HG03175 (cell line): ENCODE data around the gene UBTD1.

Experiments used
- ATAC-seq: cut with Tn5 transposase; IDR thresholded peaks from one replicate; pipeline ENCODE4 v1.9.1; 2021; ENCODE audit warnings: mild to moderate bottlenecking, moderate library complexity; ENCODE audit not compliant: unreplicated experiment

Gene UBTD1

DNA sequence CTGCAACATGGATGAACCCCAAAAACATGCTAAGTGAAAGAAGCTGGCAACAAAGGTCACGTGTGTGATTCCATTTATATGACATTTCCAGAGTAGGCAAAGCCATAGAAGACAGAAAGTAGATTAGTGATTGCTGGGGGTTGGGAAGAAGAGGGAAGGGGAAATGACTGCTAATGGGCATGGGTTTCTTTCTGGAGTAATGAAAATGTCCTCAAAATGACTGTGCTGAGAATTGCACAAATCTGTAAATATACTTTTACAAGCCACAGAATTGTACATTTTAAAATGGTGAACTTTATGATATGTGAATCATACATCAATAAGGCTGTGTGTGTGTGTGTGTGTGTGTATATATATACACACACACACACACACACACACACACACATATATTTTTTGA lies 16.3 kb upstream of the UBTD1 start:
- no peak for ATAC-seq

DNA sequence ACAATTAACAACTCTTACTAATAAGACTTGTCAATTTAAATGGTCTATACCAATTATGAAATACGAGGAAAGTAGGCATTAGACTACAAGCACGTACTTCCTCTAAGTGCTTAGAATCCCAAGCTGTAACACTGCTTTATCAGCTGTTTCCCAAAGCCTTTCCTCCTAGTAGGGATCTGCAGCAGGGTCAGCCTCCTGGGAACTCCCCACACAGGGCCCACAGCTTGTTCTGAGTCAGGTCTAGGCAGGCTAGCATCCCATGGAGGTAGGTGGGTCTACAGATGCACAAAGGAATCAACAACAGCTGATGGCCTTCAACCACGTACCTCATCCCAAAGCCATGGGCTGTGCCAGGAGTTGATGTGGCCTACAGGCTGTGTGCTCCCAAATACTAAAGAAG lies 15.2 kb upstream of the UBTD1 start:
- ATAC-seq = no peak

- no peak for ATAC-seq
Measured at GRCh38 chr10:97483921-97484320, 14.8 kb upstream of the UBTD1 start.

GRCh38 chr10:97485647-97486281 lies 13.0 kb upstream of the UBTD1 start:
- no peak for ATAC-seq

DNA sequence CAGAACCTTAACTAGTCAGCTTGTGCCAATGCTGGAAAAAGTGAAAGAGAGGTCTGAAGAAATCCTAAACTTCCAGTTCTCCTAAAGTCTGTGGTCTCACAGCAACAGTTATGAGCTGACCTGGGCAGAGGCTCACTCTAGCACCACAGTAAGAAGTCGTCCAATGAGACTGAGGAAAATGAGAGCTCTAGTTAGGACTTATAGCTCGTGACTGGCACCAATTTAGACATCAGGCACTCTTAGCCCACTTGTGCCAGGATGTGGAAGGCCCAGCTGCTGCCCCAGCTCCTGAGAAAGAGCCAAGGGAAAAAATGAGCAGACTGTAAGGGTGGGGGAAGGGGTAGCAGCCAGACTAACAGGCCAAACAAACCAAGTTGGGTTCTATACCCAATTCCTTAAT lies 8.1 kb upstream of the UBTD1 start:
- ATAC-seq = no peak

- no peak for ATAC-seq
Measured at GRCh38 chr10:97494151-97494550, 4.6 kb upstream of the UBTD1 start.

DNA sequence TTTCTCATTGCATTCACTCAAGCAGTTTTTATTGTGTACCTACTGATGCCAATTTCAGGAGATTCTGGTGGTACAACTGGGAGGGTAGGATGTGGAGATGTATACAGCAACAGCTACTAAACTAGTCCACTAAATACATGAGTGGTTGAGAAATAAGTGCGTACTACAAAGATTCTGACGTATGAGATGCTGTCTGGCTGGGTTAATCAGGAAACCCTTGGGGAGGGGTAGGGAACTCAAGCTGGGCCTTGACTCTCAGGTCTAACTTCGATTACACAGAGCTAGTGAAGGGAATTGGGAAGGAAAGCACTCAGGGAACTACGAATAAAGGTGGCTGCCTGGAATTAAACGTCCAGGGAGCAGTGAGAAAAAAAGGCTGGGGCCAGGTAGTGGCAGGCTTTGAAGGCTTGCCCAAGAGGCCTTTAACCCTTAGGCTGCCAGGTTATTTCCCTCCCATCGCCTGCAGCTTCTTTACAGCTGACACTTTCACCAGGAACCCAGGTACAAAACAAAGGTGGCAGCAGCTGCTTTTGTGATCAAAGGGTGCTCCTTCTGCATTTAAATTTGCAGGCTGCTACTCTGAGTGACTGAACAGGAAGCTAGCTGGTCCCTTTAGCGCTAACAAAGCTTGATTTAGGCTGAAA lies 3.7 kb upstream of the UBTD1 start:
- ATAC-seq = no peak

- peak; percentile 26 for ATAC-seq
Measured at GRCh38 chr10:97497572-97498075, 1.1 kb upstream of the UBTD1 start.

DNA sequence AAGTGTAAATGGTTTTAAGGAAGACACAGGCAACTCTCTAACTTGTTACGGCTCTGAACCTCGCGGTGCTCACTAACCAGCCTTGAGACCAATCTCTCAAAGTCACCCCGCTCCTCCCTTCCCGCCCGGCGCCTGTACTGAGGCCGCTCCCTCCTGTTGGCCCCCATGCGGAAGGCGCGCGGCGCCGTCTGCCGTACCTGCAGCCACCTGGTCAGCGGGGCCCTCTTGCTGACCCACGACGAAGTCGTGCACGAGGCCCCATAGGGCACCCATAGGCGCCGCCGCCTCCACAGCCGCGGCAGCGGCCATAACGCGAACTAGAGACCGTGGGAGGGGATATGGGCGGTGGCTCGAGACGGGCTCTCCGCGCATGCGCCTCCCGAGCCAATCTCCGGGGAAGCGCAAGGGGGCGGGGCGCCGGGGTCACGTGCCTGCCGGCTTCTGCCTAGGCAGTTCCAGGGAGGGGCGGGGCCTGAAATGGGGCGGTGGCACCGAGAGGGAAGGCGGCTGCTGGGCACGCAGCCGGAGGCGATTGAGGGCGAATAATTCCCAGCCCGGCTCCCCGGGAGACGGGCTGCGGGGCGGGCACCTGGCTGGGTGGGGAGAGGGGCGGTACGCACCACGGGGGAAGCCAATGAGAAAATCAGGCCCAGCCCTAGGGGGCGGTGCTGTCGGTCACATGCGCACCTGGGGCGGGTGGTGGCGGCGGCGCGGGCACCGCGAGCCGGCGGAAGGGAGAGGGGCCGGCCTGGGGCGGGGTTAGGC lies 466 bp upstream of the UBTD1 start, which contains the start of gene MMS19:
TSS of gene MMS19 (minus strand) at position 347 of the 765 bp plus-strand sequence. CDS start at position 309, 38 bp downstream.
- peak; percentile 95 for ATAC-seq

GRCh38 chr10:97499561-97500296 lies 1.0 kb downstream of the UBTD1 start:
- ATAC-seq = no peak

DNA sequence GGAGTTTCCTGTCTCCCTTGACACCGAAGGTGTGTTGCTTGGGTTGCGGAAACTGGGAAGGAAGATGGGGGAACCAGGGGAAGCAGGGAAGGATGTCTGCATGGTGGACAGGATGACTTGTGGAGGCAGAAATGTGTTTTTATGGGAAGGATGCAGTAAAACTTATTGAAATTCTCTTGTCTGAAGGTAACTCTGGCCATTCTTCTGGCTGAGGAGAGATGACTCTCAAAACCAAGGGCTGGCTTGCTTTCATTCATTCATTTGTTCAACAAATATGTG lies 1.5 kb downstream of the UBTD1 start:
- ATAC-seq = no peak

DNA sequence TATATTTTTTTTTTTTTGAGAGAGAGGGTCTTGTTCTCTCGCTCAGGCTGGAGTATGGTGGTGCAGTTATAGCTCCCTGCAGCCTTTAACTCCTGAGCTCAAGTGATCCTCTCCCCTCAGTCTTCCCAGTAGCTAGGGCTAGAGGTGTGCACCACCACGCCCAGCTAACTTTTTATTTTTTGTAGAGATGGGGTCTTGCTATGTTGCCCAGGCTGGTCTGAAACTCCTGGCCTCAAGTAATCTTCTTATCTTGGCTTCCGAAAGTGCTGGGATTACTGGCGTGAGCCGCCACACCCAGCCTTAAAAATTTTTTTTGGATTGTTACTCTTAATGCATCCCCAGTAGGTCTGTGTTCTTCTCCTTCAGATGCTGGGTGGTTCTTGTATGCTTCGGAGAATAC lies 4.2 kb downstream of the UBTD1 start:
- ATAC-seq = no peak

GRCh38 chr10:97503406-97503805 lies 4.7 kb downstream of the UBTD1 start:
- ATAC-seq = no peak

GRCh38 chr10:97505152-97505551 lies 6.4 kb downstream of the UBTD1 start:
- no peak for ATAC-seq

DNA sequence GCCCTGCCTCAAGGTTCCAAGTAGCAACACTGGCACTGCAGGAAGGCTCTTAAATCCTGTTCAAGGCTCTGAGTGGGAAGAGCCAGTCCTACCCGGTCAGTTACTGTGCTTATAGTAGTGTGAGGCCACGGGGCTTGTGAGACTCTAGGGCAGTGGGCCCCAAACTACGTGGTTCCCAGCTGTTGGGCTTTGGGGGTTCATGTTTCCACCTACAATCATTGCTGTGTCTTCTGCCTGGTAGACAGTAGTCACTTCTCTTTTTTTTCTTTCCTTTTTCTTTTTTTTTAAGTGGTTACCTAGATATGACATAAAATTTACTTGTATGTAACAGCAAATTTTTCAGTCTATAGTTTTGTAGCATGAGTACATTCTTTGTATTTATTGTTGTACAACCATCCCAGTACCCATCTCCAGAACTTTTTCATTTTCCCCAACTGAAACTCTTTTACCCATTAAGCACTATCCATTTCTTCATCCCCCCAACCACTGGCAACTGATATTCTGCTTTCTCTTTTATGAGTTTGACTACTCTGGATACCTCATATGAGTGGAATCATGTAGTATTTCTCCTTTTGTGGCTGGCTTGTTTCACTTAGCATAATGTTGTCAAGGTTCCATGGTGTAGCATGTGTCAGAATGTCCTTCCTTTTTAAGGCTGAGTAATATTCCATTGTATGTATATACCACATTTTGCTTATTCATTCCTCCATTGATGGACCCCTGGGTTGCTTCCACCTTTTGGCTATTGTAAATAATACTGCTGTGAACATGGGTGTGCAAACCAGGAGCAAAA lies 7.7 kb downstream of the UBTD1 start:
- no peak for ATAC-seq

- ATAC-seq = no peak
Measured at GRCh38 chr10:97508342-97508741, 9.6 kb downstream of the UBTD1 start.

DNA sequence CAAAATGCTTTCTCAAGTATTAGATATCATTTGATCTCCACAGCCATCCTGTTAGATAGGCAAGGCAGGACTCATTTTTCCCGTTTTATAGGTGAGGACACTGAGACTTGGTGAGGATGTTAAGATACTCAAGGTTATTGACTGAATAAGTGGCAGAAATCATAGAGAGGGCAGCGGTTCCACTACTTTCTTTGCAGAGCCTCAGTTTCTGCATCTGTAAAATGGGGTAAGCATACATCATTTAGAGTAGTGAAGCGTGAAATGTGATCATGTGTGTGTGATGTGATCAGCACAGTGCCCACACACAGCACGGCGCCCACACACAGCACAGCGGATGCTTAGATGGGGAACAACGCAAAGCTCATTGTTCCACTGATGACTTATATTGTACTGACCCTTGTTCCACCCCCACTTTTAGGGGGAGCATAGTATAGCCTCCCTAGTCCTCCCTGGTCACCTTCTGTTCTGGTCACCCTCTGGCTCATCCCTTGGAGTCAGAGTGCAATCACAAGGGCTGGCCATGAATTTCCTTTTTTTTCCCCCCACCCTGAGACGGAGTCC lies 10.5 kb downstream of the UBTD1 start:
- no peak for ATAC-seq

- no peak for ATAC-seq
Measured at GRCh38 chr10:97510686-97511085, 12.0 kb downstream of the UBTD1 start.

DNA sequence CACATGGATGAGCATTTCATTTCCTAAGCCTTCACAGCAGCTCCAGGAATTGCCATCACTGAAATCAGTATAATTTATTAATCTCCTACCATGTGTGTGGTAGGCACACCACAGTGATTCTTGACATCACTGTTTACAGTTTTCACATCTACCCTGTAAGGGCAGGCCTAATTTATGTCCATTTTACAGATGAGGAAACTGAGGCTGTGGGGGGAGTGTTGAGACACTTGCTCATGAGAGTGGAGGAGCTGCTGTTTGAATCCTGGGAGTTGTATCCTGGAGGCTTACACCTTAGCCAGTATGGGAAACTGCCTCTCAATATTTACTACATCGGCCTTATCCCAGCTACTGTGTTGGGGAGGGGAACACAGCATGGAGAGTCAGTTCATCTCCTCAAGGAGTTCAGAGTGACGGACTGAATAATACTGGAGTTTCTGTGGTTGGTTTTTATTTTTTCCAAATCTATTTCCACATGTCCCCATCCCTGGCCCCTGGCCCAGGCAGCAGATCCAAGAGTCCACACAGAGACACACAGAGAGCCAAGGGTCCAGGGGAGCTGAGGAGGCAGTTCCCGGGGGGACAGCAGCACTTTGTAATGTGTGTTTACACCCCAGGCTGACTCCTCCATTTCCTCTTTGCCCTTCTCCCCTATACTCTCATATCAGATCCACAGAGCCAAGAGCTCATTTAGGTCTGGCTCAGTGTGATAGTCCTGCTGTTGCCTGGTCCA lies 13.2 kb downstream of the UBTD1 start:
- ATAC-seq = no peak

DNA sequence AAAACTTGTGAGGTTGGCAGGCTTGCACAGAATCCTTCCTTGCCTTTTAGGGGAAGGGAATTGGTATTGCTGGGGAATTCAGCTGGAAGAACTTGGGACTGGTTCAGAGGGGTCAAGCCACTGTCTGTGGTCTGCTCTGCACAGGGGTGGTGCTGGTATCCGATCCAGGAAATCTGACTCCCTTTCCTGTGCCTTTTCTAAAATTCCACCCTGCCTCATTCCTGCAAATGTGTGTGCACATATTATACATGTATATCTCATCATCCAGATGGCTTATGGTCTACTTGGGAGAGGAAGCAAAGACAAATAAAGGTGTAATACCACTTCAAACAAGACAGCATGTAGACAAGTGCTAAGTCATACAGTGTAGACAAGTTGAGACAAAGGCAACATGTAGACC lies 14.3 kb downstream of the UBTD1 start:
- ATAC-seq = no peak
